ENCODE measurements around the gene ARRDC5.
"Not testable (repeated sequence)": the region's sequence is repeated elsewhere in the genome, so short reads cannot be mapped to it uniquely, and the experiment has no call there.

Gene ARRDC5

GRCh38 chr19:4909897-4910593, 7.3 kb upstream of the ARRDC5 start:
- peak; percentile 93 for DNase-seq

DNA sequence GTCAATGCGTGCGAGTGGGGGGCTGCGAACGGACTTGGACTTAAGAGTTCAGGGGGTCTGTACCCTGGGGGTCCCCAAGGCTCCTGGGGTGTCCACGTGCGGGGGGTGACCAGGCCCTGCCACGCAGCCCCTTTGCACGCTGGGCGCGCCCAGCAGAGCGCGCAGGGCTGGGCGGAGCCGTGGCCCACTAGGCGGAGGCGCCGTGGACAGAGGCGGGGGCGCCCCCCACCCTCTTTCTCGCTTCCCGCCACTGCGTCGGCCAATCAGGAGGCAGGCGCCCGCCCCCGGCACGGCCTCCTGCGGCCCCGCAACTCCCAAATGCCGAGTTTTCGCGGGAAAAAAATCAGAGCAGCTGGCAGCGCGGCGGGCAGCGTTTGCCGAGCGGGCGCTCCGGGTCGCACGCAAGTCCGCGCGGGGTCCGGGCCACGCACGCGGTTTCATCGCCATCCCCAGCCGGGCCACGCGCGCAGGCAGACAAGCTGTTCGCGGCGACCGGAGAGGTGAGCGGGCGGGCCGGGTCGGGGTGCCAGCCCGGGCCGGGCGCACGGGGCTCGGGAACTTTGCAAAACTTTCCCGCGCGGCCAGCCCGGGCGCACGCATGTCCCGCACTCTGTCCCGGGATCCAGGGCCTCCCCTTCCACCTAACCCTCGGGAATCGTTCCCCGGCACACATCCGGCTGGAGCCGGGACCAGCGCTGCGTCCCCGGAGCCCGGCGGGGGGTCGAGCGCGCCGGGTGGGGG, 6.6 kb upstream of the ARRDC5 start, which contains the start of gene UHRF1:
UHRF1 (plus strand) TSS at position 346 of the 741 bp plus-strand sequence. CDS start 1,385 bp downstream, outside the sequence.
- DNase-seq: no peak

GRCh38 chr19:4908781-4909155, 6.1 kb upstream of the ARRDC5 start:
- no peak for DNase-seq

DNA sequence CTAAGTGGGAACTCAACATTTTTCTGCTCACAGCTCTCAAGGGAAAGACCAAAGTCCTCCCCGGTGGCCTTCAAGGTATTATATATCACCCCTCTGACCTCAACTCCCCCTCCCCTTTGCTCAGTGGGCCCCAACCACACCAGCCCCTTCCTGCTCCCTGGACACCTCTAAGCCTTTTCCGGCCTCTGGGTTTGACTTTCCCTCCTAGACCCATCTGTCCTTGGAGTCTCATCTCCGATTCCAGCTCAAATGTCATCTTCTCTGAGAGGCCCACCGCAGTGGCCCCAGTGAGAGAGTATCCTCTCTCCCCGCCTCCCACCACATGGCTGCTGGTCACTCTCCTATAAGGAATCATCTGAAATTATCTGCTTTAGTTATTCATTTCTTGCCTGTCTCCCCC, 5.7 kb upstream of the ARRDC5 start:
- no peak for DNase-seq

GRCh38 chr19:4906963-4907362, 4.3 kb upstream of the ARRDC5 start:
- DNase-seq: no peak

GRCh38 chr19:4904481-4904880, 1.8 kb upstream of the ARRDC5 start:
- no peak for DNase-seq

- not testable (repeated sequence) for DNase-seq
These were observed 1.8 kb downstream of the ARRDC5 start for GRCh38 chr19:4900879-4901278.

DNA sequence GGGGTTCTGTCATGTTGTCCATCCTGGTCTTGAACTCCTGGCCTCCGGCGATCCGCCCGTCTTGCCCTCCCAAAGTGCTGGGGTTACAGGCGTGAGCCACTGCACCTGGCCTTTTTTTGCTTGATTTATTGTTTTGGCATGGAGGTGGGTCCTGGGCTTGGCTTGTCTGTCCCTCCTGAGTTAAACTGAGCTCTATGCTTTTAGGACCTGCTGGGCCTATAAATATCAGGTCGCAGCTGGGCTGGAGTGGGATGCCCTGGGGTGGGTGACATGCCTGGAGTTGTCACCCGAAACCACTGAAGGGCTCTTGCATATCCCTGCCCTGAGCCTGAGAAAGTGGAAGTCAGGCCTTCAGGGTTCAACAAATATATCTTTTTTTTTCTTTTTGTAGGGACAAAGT, 5.5 kb downstream of the ARRDC5 start:
- DNase-seq: no peak

GRCh38 chr19:4896372-4896771, 6.3 kb downstream of the ARRDC5 start:
- no peak for DNase-seq

GRCh38 chr19:4892962-4893361, 9.7 kb downstream of the ARRDC5 start:
- DNase-seq: not testable (repeated sequence)

GRCh38 chr19:4891066-4891465, 11.6 kb downstream of the ARRDC5 start:
- DNase-seq: no peak

- DNase-seq: no peak
These were observed 13.5 kb downstream of the ARRDC5 start for GRCh38 chr19:4889034-4889815.

DNA sequence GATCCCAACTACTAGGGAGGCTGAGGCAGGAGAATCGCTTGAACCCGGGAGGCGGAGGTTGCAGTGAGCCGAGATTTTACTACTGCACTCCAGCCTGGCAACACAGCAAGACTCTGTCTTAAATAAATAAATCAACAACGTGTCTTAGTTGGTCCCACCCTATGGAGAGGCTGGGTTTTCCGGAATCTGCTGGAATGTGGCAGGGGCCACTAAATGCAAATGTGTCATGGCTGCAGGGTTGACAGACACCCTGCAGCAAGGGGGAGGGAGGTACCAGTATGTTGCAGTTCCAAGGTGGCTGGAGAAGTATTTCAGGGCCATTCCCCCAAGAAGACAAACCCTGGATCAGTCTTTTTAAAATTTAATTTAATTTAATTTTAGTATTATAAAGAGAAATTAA, 14.9 kb downstream of the ARRDC5 start:
- DNase-seq: not testable (repeated sequence)

GRCh38 chr19:4884993-4885392, 17.7 kb downstream of the ARRDC5 start:
- DNase-seq: not testable (repeated sequence)

DNA sequence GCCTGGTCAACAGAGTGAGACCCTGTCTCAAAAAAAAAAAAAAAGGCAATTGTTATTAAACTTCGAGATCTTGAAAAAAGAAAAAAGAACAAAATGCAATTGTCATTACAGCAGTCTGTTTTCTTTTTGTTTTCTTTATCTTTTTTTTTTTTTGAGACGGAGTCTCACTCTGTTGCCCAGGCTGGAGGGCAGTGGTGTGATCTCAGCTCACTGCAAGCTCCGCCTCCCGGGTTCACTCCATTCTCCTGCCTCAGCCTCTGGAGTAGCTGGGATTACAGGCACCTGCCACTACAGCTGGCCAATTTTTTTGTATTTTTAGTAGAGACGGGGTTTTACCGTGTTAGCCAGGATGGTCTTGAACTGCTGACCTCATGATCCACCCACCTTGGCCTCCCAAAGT, 19.8 kb downstream of the ARRDC5 start:
- not testable (repeated sequence) for DNase-seq

DNA sequence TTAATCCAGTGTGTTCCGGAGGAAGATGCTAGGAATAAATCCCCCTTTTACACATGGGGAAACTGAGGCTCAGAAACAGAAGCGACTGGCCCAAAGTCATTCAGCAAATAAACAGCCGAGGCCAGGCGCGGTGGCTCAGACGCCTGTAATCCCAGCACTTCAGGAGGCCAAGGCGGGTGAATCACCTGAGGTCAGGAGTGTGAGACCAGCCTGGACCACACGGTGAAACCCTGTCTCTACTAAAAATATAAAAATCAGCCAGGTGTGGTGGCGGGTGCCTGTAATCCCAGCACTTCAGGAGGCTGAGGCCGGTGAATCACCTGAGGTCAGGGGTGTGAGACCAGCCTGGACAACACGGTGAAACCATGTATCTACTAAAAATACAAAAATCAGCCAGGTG, 23.7 kb downstream of the ARRDC5 start:
- no peak for DNase-seq

DNA sequence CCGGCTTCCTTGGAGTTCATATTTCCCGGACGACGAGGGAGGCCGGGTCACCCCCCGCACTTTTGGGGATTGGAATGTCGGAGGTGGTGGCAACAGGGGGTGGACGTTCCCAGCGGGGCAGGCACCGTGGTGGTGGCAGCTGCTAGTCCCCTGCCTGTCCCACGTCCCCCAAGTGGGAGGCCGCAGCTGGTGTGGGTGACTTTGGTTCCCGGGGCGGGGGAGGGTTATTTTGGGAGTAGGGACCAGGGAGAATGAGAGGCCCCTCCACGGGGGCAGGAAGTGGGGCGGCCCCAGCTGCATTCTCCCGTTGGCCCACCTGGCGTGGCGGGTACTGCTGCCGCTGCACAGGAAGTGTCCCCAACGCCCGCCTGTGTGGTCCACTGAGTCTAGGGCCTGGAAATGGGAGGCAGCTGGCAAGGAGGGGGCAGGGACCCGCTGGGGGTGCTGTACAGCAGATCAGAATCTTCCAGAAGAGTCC, 24.2 kb downstream of the ARRDC5 start:
- peak; percentile 60 for DNase-seq

DNA sequence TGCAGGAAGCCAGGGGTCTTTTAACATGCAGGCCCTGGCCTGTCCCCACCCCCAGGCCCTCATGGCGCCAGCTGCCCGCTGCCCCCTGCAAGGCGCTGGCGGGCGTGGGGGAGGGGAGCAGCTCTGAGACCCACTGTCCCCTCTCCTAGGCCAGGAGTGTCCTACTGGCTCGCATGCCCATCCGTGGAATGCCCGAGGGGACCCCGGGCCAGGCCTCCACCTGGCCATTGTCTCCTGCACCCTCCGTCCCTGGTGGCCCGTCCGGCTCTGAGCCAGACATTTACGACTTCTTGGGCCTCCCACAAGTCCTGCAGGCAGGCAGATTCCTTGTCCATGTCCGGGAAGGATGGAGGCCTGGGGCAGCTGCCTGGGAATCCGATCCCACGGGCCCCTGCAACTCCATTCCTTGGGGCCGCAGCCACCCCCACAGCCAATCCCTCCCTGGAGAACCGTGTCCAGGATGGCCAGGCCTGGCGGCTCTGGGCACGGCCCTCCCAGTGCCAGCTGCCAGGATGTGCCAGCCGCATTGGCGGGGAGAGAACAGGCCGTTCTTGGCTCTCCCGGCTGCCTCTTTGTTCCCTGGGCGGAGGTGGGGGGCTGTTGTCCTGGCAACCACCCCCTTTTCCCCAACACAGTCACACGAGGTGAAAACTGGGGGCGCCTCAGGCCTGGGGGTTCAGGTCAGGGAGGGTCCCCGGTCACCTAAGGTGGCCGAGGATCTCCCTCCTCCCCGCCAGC, 24.8 kb downstream of the ARRDC5 start:
- DNase-seq: peak; percentile 95

- no peak for DNase-seq
These were observed 28.8 kb downstream of the ARRDC5 start for GRCh38 chr19:4873930-4874329.

DNA sequence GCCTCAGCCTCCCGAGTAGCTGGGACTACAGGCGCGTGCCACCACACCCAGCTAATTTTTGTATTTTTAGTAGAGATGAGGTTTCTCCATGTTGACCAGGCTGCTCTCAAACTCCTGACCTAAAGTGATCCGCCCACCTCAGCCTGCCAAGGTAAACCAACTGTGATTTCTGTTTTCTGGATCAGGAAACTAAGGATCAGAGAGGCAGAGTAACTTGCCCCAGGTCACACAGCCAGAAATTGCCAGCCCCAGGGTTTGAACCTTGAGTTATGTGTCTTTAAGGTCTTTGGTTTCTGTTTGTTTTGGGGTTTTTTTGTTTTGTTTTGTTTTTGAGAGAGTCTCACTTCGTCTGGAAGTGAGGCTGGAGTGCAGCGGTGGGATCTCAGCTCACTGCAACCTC, 31.0 kb downstream of the ARRDC5 start:
- no peak for DNase-seq

DNA sequence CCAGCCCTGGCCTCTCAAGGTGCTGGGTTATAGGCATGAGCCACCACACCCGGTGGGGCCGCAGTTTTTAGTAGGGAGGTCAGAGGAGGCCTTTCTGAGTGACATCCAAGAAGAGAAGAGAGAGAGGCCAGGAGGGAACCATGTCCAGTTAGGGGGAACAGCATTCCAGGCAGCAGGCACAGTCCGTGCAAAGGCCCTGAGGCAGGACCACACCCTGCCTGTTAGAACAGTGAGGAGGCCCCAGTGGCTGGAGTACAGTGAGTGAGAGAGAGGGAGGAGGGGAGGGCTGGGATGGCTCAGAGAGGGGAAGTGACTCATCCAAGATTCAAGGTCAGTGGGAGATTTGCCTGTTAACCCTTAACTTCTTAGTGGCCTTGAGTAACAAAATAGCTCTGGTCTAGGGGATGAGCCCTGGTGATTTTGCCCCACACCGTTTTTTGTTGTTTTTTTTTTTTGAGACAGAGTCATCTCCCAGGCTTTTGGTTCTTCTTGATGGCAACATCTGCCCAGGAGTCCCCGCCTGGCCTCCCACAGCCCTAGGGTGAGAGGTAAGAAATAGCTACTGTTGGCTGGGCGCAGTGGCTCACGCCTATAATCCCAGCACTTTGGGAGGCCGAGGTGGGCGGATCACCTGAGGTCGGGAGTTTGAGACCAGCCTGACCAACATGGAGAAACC, 32.5 kb downstream of the ARRDC5 start:
- no peak for DNase-seq

- DNase-seq: no peak
These were observed 34.3 kb downstream of the ARRDC5 start for GRCh38 chr19:4868286-4868834.
